Middle frontal gyrus (tissue), 1 donor: ENCODE results near the gene LMBR1.
"Not testable (repeated sequence)": the region's sequence is repeated elsewhere in the genome, so short reads cannot be mapped to it uniquely, and the experiment has no call there.

Experiments used
- DNase-seq: peaks from one replicate; pipeline ENCODE4 v3.0.0-alpha.2; 2015; ENCODE audit warnings: low spot score; ENCODE audit errors: extremely low spot score

LMBR1 gene, protein sequence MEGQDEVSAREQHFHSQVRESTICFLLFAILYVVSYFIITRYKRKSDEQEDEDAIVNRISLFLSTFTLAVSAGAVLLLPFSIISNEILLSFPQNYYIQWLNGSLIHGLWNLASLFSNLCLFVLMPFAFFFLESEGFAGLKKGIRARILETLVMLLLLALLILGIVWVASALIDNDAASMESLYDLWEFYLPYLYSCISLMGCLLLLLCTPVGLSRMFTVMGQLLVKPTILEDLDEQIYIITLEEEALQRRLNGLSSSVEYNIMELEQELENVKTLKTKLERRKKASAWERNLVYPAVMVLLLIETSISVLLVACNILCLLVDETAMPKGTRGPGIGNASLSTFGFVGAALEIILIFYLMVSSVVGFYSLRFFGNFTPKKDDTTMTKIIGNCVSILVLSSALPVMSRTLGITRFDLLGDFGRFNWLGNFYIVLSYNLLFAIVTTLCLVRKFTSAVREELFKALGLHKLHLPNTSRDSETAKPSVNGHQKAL

DNA sequence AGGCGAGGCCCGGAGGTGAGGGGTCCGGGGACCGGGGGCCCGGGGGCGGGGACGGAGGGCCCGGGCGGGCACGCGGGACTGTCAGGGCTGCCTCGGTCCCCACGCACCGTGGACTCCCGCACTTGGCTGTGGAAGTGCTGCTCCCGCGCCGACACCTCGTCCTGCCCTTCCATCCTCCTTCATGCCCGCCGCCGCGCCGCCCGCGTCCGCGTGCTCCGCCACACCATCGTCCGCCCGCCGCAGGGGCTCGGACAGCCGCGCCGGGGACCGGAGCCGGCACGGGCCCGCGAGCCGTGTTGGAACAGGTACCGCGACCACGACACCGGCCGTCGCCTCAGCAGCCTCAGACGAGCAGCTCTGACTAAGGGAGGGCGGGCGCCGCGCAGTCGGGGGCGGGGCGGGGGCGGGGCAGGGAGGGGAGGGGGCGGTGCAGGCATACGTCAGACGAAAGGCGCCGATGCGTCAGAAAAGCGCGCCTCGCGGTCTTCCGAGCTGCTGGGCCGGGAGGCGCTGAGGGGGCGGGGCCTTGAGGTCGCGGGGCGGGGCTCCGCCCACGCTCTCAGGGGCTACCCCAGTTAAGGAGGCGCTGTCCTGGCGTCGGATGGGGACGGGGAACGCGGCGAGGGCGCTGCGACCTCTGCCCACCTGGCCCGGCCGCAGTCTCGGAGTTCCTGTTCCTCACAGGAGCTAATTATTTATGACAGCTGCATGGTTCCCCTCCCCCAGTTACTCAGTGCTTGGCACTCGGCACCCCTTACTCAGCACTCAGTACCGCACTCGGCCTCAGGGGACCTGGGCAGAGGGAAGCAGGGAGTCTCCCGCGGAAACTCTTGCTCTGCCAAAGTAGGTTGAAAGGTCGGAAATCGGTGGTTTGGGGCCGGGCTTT is at the start of gene LMBR1:
Gene LMBR1 (minus strand): TSS at position 363 of the 886 bp plus-strand sequence. CDS start 190 bp downstream, at position 173.
- DNase-seq = peak; percentile 75

GRCh38 chr7:156942708-156943090 is 49.7 kb upstream of the LMBR1 start:
- DNase-seq = no peak

DNA sequence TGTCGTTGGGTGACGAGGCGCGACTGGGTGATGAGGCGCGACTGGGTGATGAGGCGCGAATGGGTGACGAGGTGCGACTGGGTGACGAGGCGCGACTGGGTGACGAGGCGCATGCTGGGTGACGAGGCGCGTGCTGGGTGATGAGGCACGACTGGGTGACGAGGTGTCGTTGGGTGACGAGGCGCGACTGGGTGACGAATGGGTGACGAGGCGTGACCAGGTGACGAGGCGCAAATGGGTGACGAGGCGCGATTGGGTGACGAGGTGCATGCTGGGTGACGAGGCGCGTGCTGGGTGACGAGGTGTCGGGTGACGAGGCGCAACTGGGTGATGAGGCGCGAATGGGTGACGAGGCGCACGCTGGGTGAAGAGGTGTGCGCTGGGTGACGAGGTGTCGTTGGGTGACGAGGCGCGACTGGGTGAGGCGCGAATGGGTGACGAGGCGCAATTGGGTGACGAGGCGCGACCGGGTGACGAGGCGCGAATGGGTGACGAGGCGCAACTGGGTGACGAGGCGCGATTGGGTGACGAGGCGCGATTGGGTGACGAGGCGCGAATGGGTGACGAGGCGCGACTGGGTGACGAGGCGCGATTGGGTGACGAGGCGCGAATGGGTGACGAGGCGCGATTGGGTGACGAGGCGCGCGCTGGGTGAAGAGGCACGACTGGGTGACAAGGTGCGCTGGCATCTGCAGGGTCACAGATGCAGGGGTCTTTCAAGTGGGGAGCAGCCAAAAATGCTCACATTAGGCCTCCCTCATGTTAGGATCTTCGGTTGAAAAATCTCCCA is 48.6 kb upstream of the LMBR1 start:
- no peak for DNase-seq

GRCh38 chr7:156940421-156941122 is 47.6 kb upstream of the LMBR1 start:
- DNase-seq = no peak

DNA sequence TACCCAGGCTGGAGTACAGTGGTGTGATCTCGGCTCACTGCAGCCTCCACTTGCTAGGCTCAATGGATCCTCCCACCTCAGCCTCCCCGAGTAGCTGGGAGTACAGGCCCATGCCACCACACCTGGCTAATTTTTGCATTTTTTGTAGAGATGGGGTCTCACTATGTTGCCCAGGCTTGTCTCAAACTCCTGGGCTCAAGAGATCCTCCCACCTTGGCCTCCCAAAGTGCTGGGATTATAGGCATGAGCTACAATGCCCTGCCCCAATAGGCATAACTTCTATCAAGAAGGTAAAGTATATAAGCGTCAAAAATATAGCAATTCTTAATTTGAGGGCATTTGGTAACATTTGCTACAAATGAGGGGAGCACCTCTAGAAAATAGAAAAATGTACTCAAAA is 43.8 kb upstream of the LMBR1 start:
- DNase-seq = not testable (repeated sequence)

DNA sequence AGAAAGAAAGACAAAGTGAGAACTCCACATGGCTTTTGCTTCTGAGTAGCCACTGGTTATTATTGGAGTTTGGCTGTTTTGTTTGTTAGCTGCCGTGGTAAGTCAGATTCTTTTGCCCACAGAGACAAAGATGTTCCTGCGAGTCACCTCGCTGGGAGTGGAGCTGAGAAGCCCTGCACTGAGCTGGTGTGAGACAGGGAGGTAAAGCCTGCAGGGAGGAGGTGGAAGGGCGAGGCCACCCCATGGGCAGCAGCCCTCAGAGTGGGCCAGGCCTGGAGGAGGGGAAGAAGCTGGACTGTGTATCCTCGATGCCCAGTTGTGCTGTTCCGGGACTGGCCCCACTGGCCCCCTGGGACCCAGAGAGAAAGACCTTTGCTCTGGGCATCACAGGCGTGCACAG is 42.3 kb upstream of the LMBR1 start:
- no peak for DNase-seq

DNA sequence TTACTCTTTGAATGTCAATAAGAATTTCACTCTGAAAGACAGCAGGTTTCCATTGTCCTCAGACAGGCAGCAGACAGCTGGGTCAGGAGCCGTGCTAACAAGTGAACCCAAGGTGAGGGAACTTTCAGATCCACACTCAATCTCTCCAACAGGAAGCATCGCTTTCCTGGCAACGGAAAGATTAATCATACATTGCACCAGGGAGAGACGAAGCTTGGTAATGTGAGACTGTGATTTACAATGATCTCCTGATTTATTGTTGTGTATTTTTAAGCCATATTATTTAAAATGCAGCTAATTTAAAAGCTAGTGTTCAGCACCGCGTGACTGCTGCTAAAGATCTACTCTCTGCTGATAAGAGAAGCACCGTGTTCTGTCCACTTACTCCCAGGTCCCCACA is 39.0 kb upstream of the LMBR1 start:
- DNase-seq = no peak

DNA sequence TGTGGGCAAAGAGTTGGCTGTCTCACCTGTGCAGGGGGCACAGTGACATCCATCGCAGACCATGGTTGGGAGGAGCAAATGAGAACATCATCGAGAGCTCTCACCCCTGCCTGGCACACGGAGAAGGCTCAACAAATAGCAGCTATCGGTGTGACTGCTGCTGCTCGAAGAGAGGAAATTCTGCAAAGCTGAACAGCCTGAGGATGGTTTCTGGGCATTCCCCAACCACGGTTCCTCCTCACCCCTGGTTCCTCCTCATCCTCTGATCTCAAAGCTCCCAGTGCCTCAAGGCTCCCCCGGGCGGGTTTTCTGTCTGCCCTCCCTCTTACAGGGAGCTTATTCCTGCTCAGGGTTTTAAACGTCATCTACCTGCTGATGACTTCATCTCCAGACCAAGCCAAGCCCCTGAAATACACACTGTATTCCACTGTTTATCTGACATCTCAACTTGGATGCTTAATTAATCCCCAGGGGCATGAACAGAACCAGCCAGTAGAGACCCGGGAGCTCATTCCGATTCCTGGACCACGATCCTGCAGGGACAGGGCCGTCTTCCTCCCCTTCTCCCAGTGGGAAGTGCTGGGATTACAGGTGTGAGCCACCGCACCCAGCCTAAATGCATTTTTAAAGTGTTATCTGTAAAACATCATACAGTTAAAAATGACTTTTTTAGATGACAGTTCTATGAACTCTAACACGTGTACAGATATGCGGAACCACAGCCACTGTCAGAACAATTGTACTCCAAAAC is 37.0 kb upstream of the LMBR1 start:
- no peak for DNase-seq

DNA sequence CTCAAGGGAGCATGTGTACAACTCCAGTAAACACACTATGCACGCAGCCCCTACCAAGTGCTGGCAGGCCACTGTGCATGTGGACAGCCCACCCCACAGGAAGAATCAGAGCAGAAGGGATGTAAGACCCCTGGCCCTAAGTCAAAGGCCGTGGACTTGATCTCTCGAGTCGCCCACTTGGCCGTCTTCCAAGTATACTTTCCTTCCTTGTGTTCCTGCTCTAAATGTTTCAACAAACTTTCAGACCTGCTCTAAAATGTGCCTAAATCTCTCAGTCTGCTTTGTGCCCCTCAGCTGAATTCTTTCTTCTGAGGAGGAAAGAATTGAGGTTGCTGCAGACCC is 35.4 kb upstream of the LMBR1 start:
- no peak for DNase-seq

- no peak for DNase-seq
These were observed 34.8 kb upstream of the LMBR1 start for GRCh38 chr7:156927571-156928405.

- not testable (repeated sequence) for DNase-seq
These were observed 32.8 kb upstream of the LMBR1 start for GRCh38 chr7:156925821-156926220.

GRCh38 chr7:156922304-156922703 is 29.3 kb upstream of the LMBR1 start:
- DNase-seq = not testable (repeated sequence)

DNA sequence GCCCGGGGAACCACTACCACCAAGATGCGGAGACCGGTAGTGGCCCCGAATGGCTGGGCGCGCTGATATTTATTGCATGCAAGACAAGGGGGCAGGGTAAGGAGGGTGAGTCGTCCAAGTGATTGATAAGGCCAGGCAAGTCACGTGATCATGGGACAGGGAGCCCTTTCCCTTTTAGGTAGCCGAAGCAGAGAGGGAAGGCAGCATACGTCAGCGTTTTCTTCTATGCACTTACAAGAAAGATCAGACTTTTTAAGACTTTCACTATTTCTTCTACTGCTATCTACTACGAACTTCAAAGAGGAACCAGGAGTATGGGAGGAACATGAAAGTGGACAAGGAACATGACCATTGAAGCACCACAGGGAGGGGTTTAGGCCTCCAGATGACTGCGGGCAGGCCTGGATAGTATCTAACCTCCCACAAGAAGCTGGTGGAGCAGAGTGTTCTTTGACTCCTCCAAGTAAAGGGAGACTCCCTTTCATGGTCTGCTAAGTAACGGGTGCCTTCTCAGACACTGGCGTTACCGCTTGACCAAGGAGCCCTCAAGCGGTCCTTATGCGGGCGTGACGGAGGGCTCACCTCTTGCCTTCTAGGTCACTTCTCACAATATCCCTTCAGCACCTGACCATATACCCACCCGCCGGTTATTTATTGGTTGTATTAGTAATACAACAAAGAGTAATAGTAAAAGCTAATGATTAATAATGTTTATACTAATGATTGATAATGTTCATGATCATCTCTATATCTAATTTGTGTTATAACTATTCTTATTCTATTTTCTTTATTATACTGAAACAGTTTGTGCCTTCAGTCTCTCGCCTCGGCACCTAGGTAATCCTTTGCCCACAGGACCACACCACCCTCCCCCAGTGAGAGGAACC is 27.7 kb upstream of the LMBR1 start:
- not testable (repeated sequence) for DNase-seq

DNA sequence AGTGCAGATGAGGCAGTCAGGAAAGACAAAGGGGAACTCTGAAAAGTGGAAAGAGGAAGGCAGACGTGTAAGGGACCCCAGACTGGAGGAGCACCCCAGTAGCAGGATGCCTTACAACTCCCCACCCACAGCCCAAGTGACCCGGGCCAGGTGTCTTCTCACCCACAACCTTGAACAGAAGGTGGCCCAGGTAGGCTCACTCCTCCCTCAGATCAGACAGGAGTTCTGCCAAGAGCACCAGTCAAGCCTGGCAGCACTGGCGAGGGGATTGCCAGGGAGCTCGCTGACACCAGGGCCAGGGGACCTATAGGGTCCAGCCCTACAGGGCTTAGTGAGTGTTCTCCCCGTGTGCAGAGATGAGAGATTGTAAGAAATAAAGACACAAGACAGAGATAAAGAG is 27.1 kb upstream of the LMBR1 start:
- no peak for DNase-seq

GRCh38 chr7:156919132-156919713 is 26.2 kb upstream of the LMBR1 start:
- no peak for DNase-seq

DNA sequence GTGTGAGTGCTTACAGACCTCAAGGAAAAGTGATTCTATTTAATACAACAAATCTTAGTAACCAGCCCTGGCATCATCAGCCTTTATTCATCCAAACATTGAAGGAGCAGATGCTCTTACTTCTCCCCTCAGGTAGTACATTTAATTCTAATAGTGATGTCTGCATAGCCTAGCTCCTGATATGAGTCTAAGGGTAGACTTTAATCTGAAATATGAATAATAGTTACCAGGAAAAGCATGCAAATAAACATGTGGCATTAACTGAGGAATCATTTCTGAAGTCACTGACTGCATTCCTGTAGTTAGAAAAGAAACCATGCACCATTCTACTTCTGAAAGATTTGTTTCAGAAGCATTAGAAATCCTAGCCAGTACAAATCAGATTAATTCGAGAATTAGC is 25.7 kb upstream of the LMBR1 start:
- DNase-seq = no peak

DNA sequence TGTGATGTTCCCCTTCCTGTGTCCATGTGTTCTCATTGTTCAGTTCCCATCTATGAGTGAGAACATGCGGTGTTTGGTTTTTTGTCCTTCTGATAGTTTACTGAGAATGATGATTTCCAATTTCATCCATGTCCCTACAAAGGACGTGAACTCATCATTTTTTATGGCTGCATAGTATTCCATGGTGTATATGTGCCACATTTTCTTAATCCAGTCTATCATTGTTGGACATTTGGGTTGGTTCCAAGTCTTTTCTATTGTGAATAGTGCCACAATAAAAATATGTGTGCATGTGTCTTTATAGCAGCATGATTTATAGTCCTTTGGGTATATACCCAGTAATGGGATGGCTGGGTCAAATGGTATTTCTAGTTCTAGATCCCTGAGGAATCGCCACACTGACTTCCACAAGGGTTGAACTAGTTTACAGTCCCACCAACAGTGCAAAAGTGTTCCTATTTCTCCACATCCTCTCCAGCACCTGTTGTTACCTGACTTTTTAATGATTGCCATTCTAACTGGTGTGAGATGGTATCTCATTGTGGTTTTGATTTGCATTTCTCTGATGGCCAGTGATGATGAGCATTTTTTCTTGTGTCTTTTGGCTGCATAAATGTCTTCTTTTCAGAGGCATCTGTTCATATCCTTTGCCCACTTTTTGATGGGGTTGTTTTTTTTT is 16.7 kb upstream of the LMBR1 start:
- DNase-seq = not testable (repeated sequence)
